ENCODE results near the gene ISYNA1.

Gene ISYNA1

DNA sequence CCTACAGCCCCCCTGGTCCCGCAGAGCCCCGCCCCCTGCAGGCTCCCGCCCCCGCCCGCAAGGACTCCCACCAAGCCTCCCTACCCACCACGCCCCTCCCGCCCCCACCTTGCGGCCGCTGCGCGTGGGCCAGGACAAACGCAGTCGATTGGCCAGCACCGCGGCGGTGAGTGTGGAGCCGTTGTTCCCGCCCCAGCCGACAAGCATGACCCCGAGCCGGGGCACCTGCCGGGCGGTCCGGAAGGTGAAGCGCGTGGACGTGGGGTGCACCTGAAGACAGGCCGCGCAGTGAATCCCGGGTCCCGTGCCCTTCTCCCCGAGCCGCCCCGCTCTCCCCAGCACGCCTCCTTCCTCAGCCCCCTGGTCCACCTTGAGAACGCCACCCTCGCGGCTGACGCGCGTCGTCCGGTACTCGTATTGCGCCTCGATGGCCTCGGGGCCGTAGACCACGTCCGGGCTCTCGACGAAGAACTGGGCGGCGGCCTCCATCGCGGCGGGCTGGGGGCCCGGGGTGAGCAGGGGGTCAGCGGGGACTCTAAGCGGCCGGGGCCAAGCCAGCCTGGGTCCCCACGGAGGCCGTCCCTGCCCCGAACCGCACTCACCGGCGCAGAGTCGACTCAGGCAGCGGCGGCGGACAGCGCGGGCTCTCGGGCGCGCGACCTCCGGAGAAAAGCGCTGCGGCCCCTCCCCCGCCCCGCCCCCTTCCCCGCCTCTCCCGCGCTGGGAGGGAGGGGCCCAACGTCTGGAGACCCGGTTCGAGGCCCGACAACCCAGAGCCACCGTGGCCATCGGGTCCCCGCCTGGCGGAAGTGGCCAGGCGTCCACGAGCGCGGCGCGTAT, at the start of gene ISYNA1:
TSS of gene ISYNA1 (minus strand) at position 643 of the 840 bp plus-strand sequence. CDS start at position 489, 154 bp downstream.
- TF ChIP-seq CEBPB (IDR thresholded peaks at IDR 0.05) = no peak
- no peak for TF ChIP-seq RAD21 (IDR thresholded peaks at IDR 0.05; ENCODE audit: low read depth)
- no peak for TF ChIP-seq NFIC (IDR thresholded peaks at IDR 0.05)
- no peak for TF ChIP-seq TEAD4 (IDR thresholded peaks at IDR 0.05)
- TF ChIP-seq YY1 (IDR thresholded peaks at IDR 0.05; ENCODE audit: low read depth) = no peak
- TF ChIP-seq USF1 (IDR thresholded peaks at IDR 0.05) = no peak
- TF ChIP-seq ZBTB7A (IDR thresholded peaks at IDR 0.05; ENCODE audit: low read depth) = no peak; the same call in 1 of the 2 replicates
- TF ChIP-seq EP300 (IDR thresholded peaks at IDR 0.05; ENCODE audit: borderline replicate concordance) = 0 out of 2 replicates have a peak, but pooled peaks have one; percentile 29
- TF ChIP-seq, protein P1, sequence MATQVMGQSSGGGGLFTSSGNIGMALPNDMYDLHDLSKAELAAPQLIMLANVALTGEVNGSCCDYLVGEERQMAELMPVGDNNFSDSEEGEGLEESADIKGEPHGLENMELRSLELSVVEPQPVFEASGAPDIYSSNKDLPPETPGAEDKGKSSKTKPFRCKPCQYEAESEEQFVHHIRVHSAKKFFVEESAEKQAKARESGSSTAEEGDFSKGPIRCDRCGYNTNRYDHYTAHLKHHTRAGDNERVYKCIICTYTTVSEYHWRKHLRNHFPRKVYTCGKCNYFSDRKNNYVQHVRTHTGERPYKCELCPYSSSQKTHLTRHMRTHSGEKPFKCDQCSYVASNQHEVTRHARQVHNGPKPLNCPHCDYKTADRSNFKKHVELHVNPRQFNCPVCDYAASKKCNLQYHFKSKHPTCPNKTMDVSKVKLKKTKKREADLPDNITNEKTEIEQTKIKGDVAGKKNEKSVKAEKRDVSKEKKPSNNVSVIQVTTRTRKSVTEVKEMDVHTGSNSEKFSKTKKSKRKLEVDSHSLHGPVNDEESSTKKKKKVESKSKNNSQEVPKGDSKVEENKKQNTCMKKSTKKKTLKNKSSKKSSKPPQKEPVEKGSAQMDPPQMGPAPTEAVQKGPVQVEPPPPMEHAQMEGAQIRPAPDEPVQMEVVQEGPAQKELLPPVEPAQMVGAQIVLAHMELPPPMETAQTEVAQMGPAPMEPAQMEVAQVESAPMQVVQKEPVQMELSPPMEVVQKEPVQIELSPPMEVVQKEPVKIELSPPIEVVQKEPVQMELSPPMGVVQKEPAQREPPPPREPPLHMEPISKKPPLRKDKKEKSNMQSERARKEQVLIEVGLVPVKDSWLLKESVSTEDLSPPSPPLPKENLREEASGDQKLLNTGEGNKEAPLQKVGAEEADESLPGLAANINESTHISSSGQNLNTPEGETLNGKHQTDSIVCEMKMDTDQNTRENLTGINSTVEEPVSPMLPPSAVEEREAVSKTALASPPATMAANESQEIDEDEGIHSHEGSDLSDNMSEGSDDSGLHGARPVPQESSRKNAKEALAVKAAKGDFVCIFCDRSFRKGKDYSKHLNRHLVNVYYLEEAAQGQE (IDR thresholded peaks at IDR 0.05; ENCODE audit: low read depth) = no peak
- TF ChIP-seq FOXM1 (IDR thresholded peaks at IDR 0.05; ENCODE audit: borderline replicate concordance, low read depth) = no peak
- TF ChIP-seq, protein P2, sequence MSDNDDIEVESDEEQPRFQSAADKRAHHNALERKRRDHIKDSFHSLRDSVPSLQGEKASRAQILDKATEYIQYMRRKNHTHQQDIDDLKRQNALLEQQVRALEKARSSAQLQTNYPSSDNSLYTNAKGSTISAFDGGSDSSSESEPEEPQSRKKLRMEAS (IDR thresholded peaks at IDR 0.05) = peak; percentile 92
- TF ChIP-seq CREB1 (IDR thresholded peaks at IDR 0.05; ENCODE audit: low read depth) = no peak
- peak; percentile 90 for TF ChIP-seq EGR1 (IDR thresholded peaks at IDR 0.05)
- TF ChIP-seq TCF12 (IDR thresholded peaks at IDR 0.05; ENCODE audit: low read depth) = peak; percentile 22; the same call in 1 of the 2 replicates
- peak; percentile 56 for TF ChIP-seq TAF1 (IDR thresholded peaks at IDR 0.05; ENCODE audit: low read depth)

GRCh38 chr19:18486746-18487145, 48.8 kb upstream of the ISYNA1 start:
- no peak for TF ChIP-seq NFIC (IDR thresholded peaks at IDR 0.05)
- no peak for TF ChIP-seq EGR1 (IDR thresholded peaks at IDR 0.05)
- no peak for TF ChIP-seq FOXM1 (IDR thresholded peaks at IDR 0.05; ENCODE audit: borderline replicate concordance, low read depth)
- TF ChIP-seq YY1 (IDR thresholded peaks at IDR 0.05; ENCODE audit: low read depth) = no peak
- no peak for TF ChIP-seq TAF1 (IDR thresholded peaks at IDR 0.05; ENCODE audit: low read depth)
- TF ChIP-seq, protein P1 (IDR thresholded peaks at IDR 0.05; ENCODE audit: low read depth) = no peak
- TF ChIP-seq CREB1 (IDR thresholded peaks at IDR 0.05; ENCODE audit: low read depth) = no peak
- TF ChIP-seq RAD21 (IDR thresholded peaks at IDR 0.05; ENCODE audit: low read depth) = no peak
- TF ChIP-seq, protein P2 (IDR thresholded peaks at IDR 0.05) = no peak

DNA sequence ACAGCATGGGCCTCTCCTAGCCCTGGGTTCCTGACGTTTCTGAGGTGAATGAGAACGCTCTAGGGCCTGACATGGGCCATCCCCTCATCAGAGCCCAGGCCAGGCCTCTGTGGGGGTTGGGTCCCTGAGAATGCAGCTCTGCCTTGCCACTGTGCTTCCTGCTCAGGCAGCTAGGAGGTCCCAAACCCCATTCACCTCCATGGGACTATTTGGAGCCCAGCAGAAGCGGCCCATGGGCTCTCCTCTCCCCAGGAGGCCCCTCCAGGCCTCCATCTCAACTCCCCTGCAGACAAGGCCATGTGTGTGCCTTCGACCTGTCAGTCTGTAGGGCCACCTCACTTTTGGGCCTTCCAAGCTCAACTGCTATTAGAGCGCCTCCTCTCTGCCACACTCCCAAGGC, 47.1 kb upstream of the ISYNA1 start:
- TF ChIP-seq EP300 (IDR thresholded peaks at IDR 0.05; ENCODE audit: borderline replicate concordance) (no peak), ZBTB7A (IDR thresholded peaks at IDR 0.05; ENCODE audit: low read depth) (no peak), YY1 (IDR thresholded peaks at IDR 0.05; ENCODE audit: low read depth) (no peak), CEBPB (IDR thresholded peaks at IDR 0.05) (no peak), USF1 (IDR thresholded peaks at IDR 0.05) (no peak), TEAD4 (IDR thresholded peaks at IDR 0.05) (no peak), NFIC (IDR thresholded peaks at IDR 0.05) (no peak), TAF1 (IDR thresholded peaks at IDR 0.05; ENCODE audit: low read depth) (no peak), RAD21 (IDR thresholded peaks at IDR 0.05; ENCODE audit: low read depth) (no peak), TCF12 (IDR thresholded peaks at IDR 0.05; ENCODE audit: low read depth) (no peak), FOXM1 (IDR thresholded peaks at IDR 0.05; ENCODE audit: borderline replicate concordance, low read depth) (no peak), EGR1 (IDR thresholded peaks at IDR 0.05) (no peak)
- TF ChIP-seq, protein P1 (IDR thresholded peaks at IDR 0.05; ENCODE audit: low read depth) = no peak
- TF ChIP-seq, protein P2 (IDR thresholded peaks at IDR 0.05) = no peak
